22Rv1 (cell line): ENCODE measurements around the gene RCCD1.
"Not testable (repeated sequence)": the region's sequence is repeated elsewhere in the genome, so short reads cannot be mapped to it uniquely, and the experiment has no call there.

Experiments used
- CTCF ChIP-seq: fragments of 450-650 bp; IDR thresholded peaks from 2 replicates; pipeline ENCODE4 v1.5.1; 2017; ENCODE audit warnings: mild to moderate bottlenecking
- ZFX ChIP-seq: fragments of 450-650 bp; IDR thresholded peaks from 2 replicates; pipeline ENCODE4 v1.6.1; 2017; ENCODE audit warnings: antibody characterized with exemption, borderline replicate concordance

- TF ChIP-seq CTCF, ZFX: not testable (repeated sequence)
Observed at GRCh38 chr15:90922712-90923322, 31.9 kb upstream of the RCCD1 start.
